C4-2B (cell line): ENCODE measurements around the gene TXNDC8.

Experiments used
- ZFX ChIP-seq: fragments of 450-650 bp; IDR thresholded peaks from 2 replicates; pipeline ENCODE4 v1.6.1; 2017
- TF ChIP-seq, protein P1 (sequence below): fragments of 450-650 bp; conservative IDR thresholded peaks from 2 replicates; pipeline ENCODE4 v1.5.1; 2017; ENCODE audit warnings: mild to moderate bottlenecking

DNA sequence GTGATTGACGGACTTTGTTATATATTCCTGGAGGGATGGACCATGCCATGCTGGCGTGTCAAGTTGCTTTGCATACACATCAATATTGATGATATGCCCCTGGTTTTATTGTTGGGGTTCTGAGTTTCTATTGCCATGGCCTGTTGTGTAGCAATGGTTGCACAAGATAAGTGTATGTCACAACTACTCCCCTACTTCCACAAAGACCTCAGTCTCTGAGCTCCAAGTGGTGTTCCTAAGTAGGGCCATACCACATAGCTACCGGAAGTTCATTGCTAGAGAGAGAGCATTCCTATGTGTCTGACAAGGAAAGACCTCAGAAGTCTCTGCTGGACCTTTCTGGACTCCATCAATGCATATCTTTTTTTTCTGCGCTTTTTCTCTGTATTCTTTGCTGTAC is 19.8 kb downstream of the TXNDC8 start:
- TF ChIP-seq, protein P1, sequence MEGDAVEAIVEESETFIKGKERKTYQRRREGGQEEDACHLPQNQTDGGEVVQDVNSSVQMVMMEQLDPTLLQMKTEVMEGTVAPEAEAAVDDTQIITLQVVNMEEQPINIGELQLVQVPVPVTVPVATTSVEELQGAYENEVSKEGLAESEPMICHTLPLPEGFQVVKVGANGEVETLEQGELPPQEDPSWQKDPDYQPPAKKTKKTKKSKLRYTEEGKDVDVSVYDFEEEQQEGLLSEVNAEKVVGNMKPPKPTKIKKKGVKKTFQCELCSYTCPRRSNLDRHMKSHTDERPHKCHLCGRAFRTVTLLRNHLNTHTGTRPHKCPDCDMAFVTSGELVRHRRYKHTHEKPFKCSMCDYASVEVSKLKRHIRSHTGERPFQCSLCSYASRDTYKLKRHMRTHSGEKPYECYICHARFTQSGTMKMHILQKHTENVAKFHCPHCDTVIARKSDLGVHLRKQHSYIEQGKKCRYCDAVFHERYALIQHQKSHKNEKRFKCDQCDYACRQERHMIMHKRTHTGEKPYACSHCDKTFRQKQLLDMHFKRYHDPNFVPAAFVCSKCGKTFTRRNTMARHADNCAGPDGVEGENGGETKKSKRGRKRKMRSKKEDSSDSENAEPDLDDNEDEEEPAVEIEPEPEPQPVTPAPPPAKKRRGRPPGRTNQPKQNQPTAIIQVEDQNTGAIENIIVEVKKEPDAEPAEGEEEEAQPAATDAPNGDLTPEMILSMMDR = no peak
- no peak for TF ChIP-seq ZFX
